ENCODE data around the gene F11.
"Not testable (repeated sequence)": the region's sequence is repeated elsewhere in the genome, so short reads cannot be mapped to it uniquely, and the experiment has no call there.

The F11 gene

GRCh38 chr4:186298031-186298647 is 32.1 kb downstream of the F11 start:
- DNase-seq (ENCODE audit: low read depth), result no peak

- no peak for DNase-seq (ENCODE audit: low read depth)
Measured at GRCh38 chr4:186299291-186299690, 33.3 kb downstream of the F11 start.

GRCh38 chr4:186300659-186301390 is 34.8 kb downstream of the F11 start:
- DNase-seq (ENCODE audit: low read depth), result no peak

- no peak for DNase-seq (ENCODE audit: low read depth)
Measured at GRCh38 chr4:186304216-186304615, 38.2 kb downstream of the F11 start.

GRCh38 chr4:186304866-186305505 is 39.0 kb downstream of the F11 start:
- no peak for DNase-seq (ENCODE audit: low read depth)

GRCh38 chr4:186307497-186307896 is 41.5 kb downstream of the F11 start:
- DNase-seq (ENCODE audit: low read depth), result no peak

GRCh38 chr4:186307916-186308315 is 41.9 kb downstream of the F11 start:
- DNase-seq (ENCODE audit: low read depth), result no peak

GRCh38 chr4:186318481-186318880 is 52.5 kb downstream of the F11 start:
- no peak for DNase-seq (ENCODE audit: low read depth)

- not testable (repeated sequence) for DNase-seq (ENCODE audit: low read depth)
Measured at GRCh38 chr4:186324660-186325059, 58.7 kb downstream of the F11 start.

GRCh38 chr4:186326391-186326790 is 60.4 kb downstream of the F11 start:
- DNase-seq (ENCODE audit: low read depth), result no peak

GRCh38 chr4:186329372-186329771 is 63.4 kb downstream of the F11 start:
- DNase-seq (ENCODE audit: low read depth), result no peak

GRCh38 chr4:186330368-186330767 is 64.4 kb downstream of the F11 start:
- DNase-seq (ENCODE audit: low read depth), result no peak

- DNase-seq (ENCODE audit: low read depth), result no peak
Measured at GRCh38 chr4:186335793-186336192, 69.8 kb downstream of the F11 start.
